Measurements from ENCODE around the gene MAN1C1.

GRCh38 chr1:25806418-25806817, 189.8 kb downstream of the MAN1C1 start:
- TF ChIP-seq NFYB (CRISPR knock-in tag; conservative IDR thresholded peaks at IDR 0.05; ENCODE audit: low read depth) (no peak), CTCF (IDR thresholded peaks at IDR 0.05) (no peak), PRDM15 (CRISPR knock-in tag; IDR thresholded peaks at IDR 0.05) (no peak), MAX (CRISPR knock-in tag; IDR thresholded peaks at IDR 0.05) (no peak)
- TF ChIP-seq, protein P1, sequence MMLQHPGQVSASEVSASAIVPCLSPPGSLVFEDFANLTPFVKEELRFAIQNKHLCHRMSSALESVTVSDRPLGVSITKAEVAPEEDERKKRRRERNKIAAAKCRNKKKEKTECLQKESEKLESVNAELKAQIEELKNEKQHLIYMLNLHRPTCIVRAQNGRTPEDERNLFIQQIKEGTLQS (CRISPR knock-in tag; conservative IDR thresholded peaks at IDR 0.05): no peak
- TF ChIP-seq, protein P2, sequence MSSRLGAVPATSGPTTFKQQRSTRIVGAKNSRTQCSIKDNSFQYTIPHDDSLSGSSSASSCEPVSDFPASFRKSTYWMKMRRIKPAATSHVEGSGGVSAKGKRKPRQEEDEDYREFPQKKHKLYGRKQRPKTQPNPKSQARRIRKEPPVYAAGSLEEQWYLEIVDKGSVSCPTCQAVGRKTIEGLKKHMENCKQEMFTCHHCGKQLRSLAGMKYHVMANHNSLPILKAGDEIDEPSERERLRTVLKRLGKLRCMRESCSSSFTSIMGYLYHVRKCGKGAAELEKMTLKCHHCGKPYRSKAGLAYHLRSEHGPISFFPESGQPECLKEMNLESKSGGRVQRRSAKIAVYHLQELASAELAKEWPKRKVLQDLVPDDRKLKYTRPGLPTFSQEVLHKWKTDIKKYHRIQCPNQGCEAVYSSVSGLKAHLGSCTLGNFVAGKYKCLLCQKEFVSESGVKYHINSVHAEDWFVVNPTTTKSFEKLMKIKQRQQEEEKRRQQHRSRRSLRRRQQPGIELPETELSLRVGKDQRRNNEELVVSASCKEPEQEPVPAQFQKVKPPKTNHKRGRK (CRISPR knock-in tag; IDR thresholded peaks at IDR 0.05; ENCODE audit: borderline replicate concordance): no peak
- TF ChIP-seq, protein P3, sequence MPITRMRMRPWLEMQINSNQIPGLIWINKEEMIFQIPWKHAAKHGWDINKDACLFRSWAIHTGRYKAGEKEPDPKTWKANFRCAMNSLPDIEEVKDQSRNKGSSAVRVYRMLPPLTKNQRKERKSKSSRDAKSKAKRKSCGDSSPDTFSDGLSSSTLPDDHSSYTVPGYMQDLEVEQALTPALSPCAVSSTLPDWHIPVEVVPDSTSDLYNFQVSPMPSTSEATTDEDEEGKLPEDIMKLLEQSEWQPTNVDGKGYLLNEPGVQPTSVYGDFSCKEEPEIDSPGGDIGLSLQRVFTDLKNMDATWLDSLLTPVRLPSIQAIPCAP (CRISPR knock-in tag; IDR thresholded peaks at IDR 0.05): no peak
- TF ChIP-seq, protein P4, sequence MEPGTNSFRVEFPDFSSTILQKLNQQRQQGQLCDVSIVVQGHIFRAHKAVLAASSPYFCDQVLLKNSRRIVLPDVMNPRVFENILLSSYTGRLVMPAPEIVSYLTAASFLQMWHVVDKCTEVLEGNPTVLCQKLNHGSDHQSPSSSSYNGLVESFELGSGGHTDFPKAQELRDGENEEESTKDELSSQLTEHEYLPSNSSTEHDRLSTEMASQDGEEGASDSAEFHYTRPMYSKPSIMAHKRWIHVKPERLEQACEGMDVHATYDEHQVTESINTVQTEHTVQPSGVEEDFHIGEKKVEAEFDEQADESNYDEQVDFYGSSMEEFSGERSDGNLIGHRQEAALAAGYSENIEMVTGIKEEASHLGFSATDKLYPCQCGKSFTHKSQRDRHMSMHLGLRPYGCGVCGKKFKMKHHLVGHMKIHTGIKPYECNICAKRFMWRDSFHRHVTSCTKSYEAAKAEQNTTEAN (CRISPR knock-in tag; IDR thresholded peaks at IDR 0.05): no peak

Measured in WTC11 (cell line).